HepG2 (cell line): ENCODE results near the gene PATL1. TPM values are rescaled to one million over a fixed set of nuclear protein-coding genes. Genes with fewer than 3 reads are reported as not detected.

Source experiments
- ATAC-seq: fragments of 200-7000 bp; cut with Tn5 transposase; 3 replicates; pipeline ENCODE4 v1.9.1; 2020; ENCODE audit warnings: mild to moderate bottlenecking, moderate library complexity
- BruUV-seq: library from RNA; stranded (reverse); fragments of 400-500 nt; replicated peaks from 2 replicates; lab custom pipeline; 2021; lab: Mats Ljungman, UMichigan
- CTCF ChIA-PET: fragments of 300-600 bp; formaldehyde crosslinking; extraction: SDS; loops from one replicate; lab custom pipeline; 2021; ENCODE audit warnings: low total read pairs, inconsistent platforms, low intra/inter-chr PET ratio; lab: Yijun Ruan, JAX
- POLR2A ChIA-PET: fragments of 350-600 bp; sonication (Branson Sonifier 250); formaldehyde crosslinking; loops from one replicate; lab custom pipeline; 2020; ENCODE audit warnings: antibody characterized with exemption, inconsistent platforms; lab: Yijun Ruan, JAX
- DNase-seq: peaks from one replicate; pipeline ENCODE4 v3.0.0-alpha.2; 2015; ENCODE audit warnings: low spot score
- FAIRE-seq: peaks from 3 replicates; lab custom pipeline; 2011; peaks lifted over from hg19 to GRCh38; lab: Jason Lieb, UNC
- H2AFZ ChIP-seq: one replicate; pipeline ENCODE4 v1.6.1; 2011; ENCODE audit warnings: low read length, inconsistent platforms
- H3K27ac ChIP-seq: fragments of 300-600 bp; 3 replicates; pipeline ENCODE4 v1.8.0; 2011; ENCODE audit warnings: mixed run types, mild to moderate bottlenecking, mixed read lengths, low read length, inconsistent platforms; ENCODE audit not compliant: insufficient read depth; ENCODE audit errors: extremely low read length
- H3K27me3 ChIP-seq, 2 experiments: fragments of 200-600 bp in 1 of 2; 2 replicates in 1 of 2; 3 replicates in 1 of 2; pipeline versions ENCODE4 v1.6.0 to v1.8.0; 2011; ENCODE audit warnings: low read length in 2 of 2, mild to moderate bottlenecking in 2 of 2, moderate library complexity in 2 of 2, inconsistent platforms in 1 of 2; ENCODE audit not compliant: insufficient read depth in 2 of 2, control insufficient read depth in 1 of 2
- H3K36me3 ChIP-seq, 2 experiments: fragments of 200-600 bp in 1 of 2; replicated peaks in 1 of 2; 2 replicates in 1 of 2; 3 replicates in 1 of 2; pipeline versions ENCODE4 v1.5.1 to v1.8.0; 2011; ENCODE audit warnings: low read length in 2 of 2, inconsistent platforms in 1 of 2; ENCODE audit not compliant: insufficient read depth in 2 of 2, control insufficient read depth in 1 of 2
- H3K4me1 ChIP-seq: 2 replicates; pipeline ENCODE4 v1.5.1; 2012; ENCODE audit warnings: low read length, inconsistent platforms; ENCODE audit not compliant: insufficient read depth
- H3K4me2 ChIP-seq: 2 replicates; pipeline ENCODE4 v1.6.0; 2011; ENCODE audit warnings: low read depth, low read length, inconsistent platforms
- H3K4me3 ChIP-seq, 3 experiments: fragments of 200-600 bp in 1 of 3; sonication (generic), shearing (Covaris generic) in 1 of 3; replicated peaks in 1 of 3; 2 replicates each; pipeline ENCODE4 v1.5.1; 2011 to 2016; ENCODE audit warnings: low read length in 3 of 3, inconsistent platforms in 2 of 3, low read depth in 2 of 3, mild to moderate bottlenecking in 2 of 3, control low read depth in 1 of 3, mixed read lengths in 1 of 3; ENCODE audit not compliant: insufficient read depth in 1 of 3
- H3K79me2 ChIP-seq: one replicate; pipeline ENCODE4 v1.6.1; 2011; ENCODE audit warnings: low read length, inconsistent platforms; ENCODE audit not compliant: insufficient read depth
- H3K9ac ChIP-seq: 2 replicates; pipeline ENCODE4 v1.6.0; 2011; ENCODE audit warnings: mild to moderate bottlenecking, low read depth, low read length, inconsistent platforms; ENCODE audit not compliant: insufficient read depth
- H3K9me3 ChIP-seq: 2 replicates; pipeline ENCODE4 v1.5.1; 2012; ENCODE audit warnings: mild to moderate bottlenecking, low read length
- H4K20me1 ChIP-seq: 2 replicates; pipeline ENCODE4 v1.6.0; 2011; ENCODE audit warnings: inconsistent platforms, mild to moderate bottlenecking, low read length, moderate library complexity; ENCODE audit not compliant: insufficient read depth
- BCL6 ChIP-seq: IDR thresholded peaks from 2 replicates; pipeline ENCODE4 v1.6.1; 2016; ENCODE audit warnings: missing genetic modification reagents, missing compliant biosample characterization
- IRF1 ChIP-seq: sonication (generic); formaldehyde crosslinking; IDR thresholded peaks from 2 replicates; pipeline ENCODE4 v1.4.0; 2020; ENCODE audit warnings: low read depth, mild to moderate bottlenecking, missing genetic modification reagents
- KDM5A ChIP-seq: fragments of 200-600 bp; sonication (generic); IDR thresholded peaks from 2 replicates; pipeline ENCODE4 v1.7.0; 2018; ENCODE audit warnings: antibody characterized with exemption, mild to moderate bottlenecking, low read length, borderline replicate concordance
- NFE2 ChIP-seq: sonication (generic); formaldehyde crosslinking; IDR thresholded peaks from 2 replicates; pipeline ENCODE4 v1.4.0; 2020; ENCODE audit warnings: missing genetic modification reagents
- RBFOX2 ChIP-seq: fragments of 200-400 bp; formaldehyde crosslinking; IDR thresholded peaks from 2 replicates; pipeline ENCODE4 v1.6.1; 2017; ENCODE audit warnings: low read depth, mild to moderate bottlenecking, low read length
- SMARCC2 ChIP-seq: fragments of 450-650 bp; IDR thresholded peaks from 2 replicates; pipeline ENCODE4 v1.6.1; 2017; ENCODE audit warnings: antibody characterized with exemption, mild to moderate bottlenecking
- WIZ ChIP-seq: sonication (generic); formaldehyde crosslinking; IDR thresholded peaks from 2 replicates; pipeline ENCODE4 v1.5.1; 2020; ENCODE audit warnings: mild to moderate bottlenecking, missing genetic modification reagents
- ZBTB8A ChIP-seq: sonication (generic); formaldehyde crosslinking; IDR thresholded peaks from 2 replicates; pipeline ENCODE4 v1.4.0; 2020; ENCODE audit warnings: mild to moderate bottlenecking, low read depth, missing genetic modification reagents, borderline replicate concordance
- ZNF646 ChIP-seq: sonication (generic); formaldehyde crosslinking; IDR thresholded peaks from 2 replicates; pipeline ENCODE4 v1.9.0; 2021; ENCODE audit warnings: mild to moderate bottlenecking, missing genetic modification reagents
- ZNF782 ChIP-seq: sonication (generic); formaldehyde crosslinking; IDR thresholded peaks from 2 replicates; pipeline ENCODE4 v1.4.0; 2020; ENCODE audit warnings: missing genetic modification reagents, mild to moderate bottlenecking, borderline replicate concordance
- WGBS: methylation state at CpG from one replicate; pipeline ENCODE4 v1.1.6; 2017; ENCODE audit warnings: low lambda C conversion rate; 5-methylcytosine and 5-hydroxymethylcytosine counted together
- in situ Hi-C: cut with HindIII; loops from 2 replicates; pipeline ENCODE4 v1.10.0; 2017; ENCODE audit warnings: low pct_unique_long_range_greater_than_20kb; ENCODE audit not compliant: extremely low pct_ligation_motif_present
- intact Hi-C: fragments of 100-400 bp; cut with micrococcal nuclease; formaldehyde crosslinking; loops from one replicate; pipeline ENCODE4 v1.10.0; 2022; ENCODE audit not compliant: unreplicated experiment
- polyA plus RNA-seq, 8 experiments: library from polyadenylated mRNA; depleted of rRNA in 3 of 8; stranded (reverse) in 7 of 8; unstranded in 1 of 8; fragments of >200 nt; fragmentation: Illumina TruSeq in 4 of 8; extraction: Trizol in 4 of 8; gene quantifications; 2 replicates each; pipeline versions ENCODE4 v1.2.1 to v1.2.3, GENCODE V29; 2011 to 2016; ENCODE audit warnings: low read depth in 4 of 8, missing spikeins in 1 of 8, mixed read lengths in 1 of 8; ENCODE audit not compliant: insufficient read depth in 1 of 8
- total RNA-seq, 5 experiments: library from RNA; depleted of rRNA; stranded (reverse); fragments of >200 nt; fragmentation: Illumina TruSeq; extraction: Trizol; gene quantifications; 2 replicates each; pipeline ENCODE4 v1.2.3, GENCODE V29; 2016; ENCODE audit warnings: low read depth in 1 of 5

Gene PATL1
- total and polyA plus RNA-seq, 2 of the 13 experiments (the other 11 are each of a cell fraction or from before 2014, with no cell fraction given) = 12.9 to 26.8 TPM

GRCh38 chr11:59658036-59658435, 10.8 kb downstream of the PATL1 start (continued):
- TF ChIP-seq ZBTB8A (CRISPR knock-in tag) (no peak), ZNF782 (CRISPR knock-in tag) (no peak), ZNF646 (CRISPR knock-in tag) (no peak)
- TF ChIP-seq, all 625 proteins: peak for 3

GRCh38 chr11:59654893-59655292, 13.9 kb downstream of the PATL1 start:
- intact Hi-C loops (no loop called here), in situ Hi-C loops (no loop called here)
- WGBS = 96% methylated on average over 4 of the region's 4 CpGs
- H4K20me1 ChIP-seq = no peaks in the 10 kb centered on the region
- peaks cover 26 to 82% of the 10 kb centered on the region in 2 experiments for H3K36me3 ChIP-seq
- TF ChIP-seq IRF1 (CRISPR knock-in tag) (no peak), BCL6 (CRISPR knock-in tag) (no peak), RBFOX2 (no peak), WIZ (no peak), KDM5A (no peak), SMARCC2 (no peak), NFE2 (CRISPR knock-in tag) (no peak)
- no peaks in the 10 kb centered on the region for H3K79me2 ChIP-seq
- H3K9me3 ChIP-seq = no peaks in the 10 kb centered on the region
- H3K27ac ChIP-seq = no peak overlapping the region
- no peak overlapping the region for H3K4me3 ChIP-seq
- H3K4me2 ChIP-seq = no peak overlapping the region
- DNase-seq (no peak), ATAC-seq (no peak), FAIRE-seq (no peak)
- no peak overlapping the region for H2AFZ ChIP-seq
- no peak overlapping the region for H3K9ac ChIP-seq
- no peaks in the 10 kb centered on the region for H3K4me1 ChIP-seq
- POLR2A ChIA-PET = no interaction called here
- no peaks in the 10 kb centered on the region for H3K27me3 ChIP-seq
- no TSS peak for BruUV-seq
- CTCF ChIA-PET = no interaction called here
